Measurements from ENCODE around the gene CCDC183.
"Not testable (repeated sequence)": the region's sequence is repeated elsewhere in the genome, so short reads cannot be mapped to it uniquely, and the experiment has no call there.

CCDC183 gene

GRCh38 chr9:136835162-136835931, 39.2 kb downstream of the CCDC183 start:
- no peak for TF ChIP-seq CTCF (IDR thresholded peaks at IDR 0.05)

GRCh38 chr9:136835932-136836904, 40.1 kb downstream of the CCDC183 start:
- no peaks in the 10 kb centered on the region for H3K27me3 ChIP-seq
- H3K9me3 ChIP-seq, result no peaks in the 10 kb centered on the region
- TF ChIP-seq CTCF (IDR thresholded peaks at IDR 0.05), result no peak
- DNase-seq, result no peak
- peaks cover 0 to 12% (median 2%) of the 10 kb centered on the region in 4 donors for H3K4me1 ChIP-seq
- intact Hi-C loops (cut with DNase I; ENCODE audit: low total_unique reads), result no loop called here
- H3K27ac ChIP-seq, result no peak overlapping the region
- H3K4me3 ChIP-seq, result no peak overlapping the region
- H3K36me3 ChIP-seq, result peaks cover 28 to 89% (median 43%) of the 10 kb centered on the region in 3 donors

More at GRCh38 chr9:136835162-136835931, 39.2 kb downstream of the CCDC183 start:
- Histone ChIP-seq H3K9me3 (no peaks in the 10 kb centered on the region), H3K4me1 (peaks cover 0 to 3% (median 0%) of the 10 kb centered on the region in 4 donors), H3K27ac (no peak overlapping the region), H3K4me3 (no peak overlapping the region), H3K36me3 (peaks cover 36 to 90% (median 52%) of the 10 kb centered on the region in 3 donors), H3K27me3 (no peaks in the 10 kb centered on the region)
- no peak for DNase-seq
- intact Hi-C loops (cut with DNase I; ENCODE audit: low total_unique reads), result no loop called here

- no peak for DNase-seq
- TF ChIP-seq CTCF (IDR thresholded peaks at IDR 0.05), result no peak
- intact Hi-C loops (cut with DNase I; ENCODE audit: low total_unique reads), result no loop called here
- H3K4me1 ChIP-seq, result peaks cover 0 to 23% (median 12%) of the 10 kb centered on the region in 4 donors
- H3K4me3 ChIP-seq, result no peak overlapping the region
- H3K27me3 ChIP-seq, result no peaks in the 10 kb centered on the region
- H3K36me3 ChIP-seq, result peaks cover 18 to 80% (median 33%) of the 10 kb centered on the region in 3 donors
- no peak overlapping the region for H3K27ac ChIP-seq
- no peaks in the 10 kb centered on the region for H3K9me3 ChIP-seq
Observed at GRCh38 chr9:136837146-136837855, 41.2 kb downstream of the CCDC183 start.

GRCh38 chr9:136837856-136838277, 41.7 kb downstream of the CCDC183 start:
- DNase-seq; intact Hi-C loops (cut with DNase I; ENCODE audit: low total_unique reads): not testable (repeated sequence)

GRCh38 chr9:136838314-136839228, 42.4 kb downstream of the CCDC183 start:
- H3K27ac ChIP-seq, result no peak overlapping the region
- no peak overlapping the region for H3K4me3 ChIP-seq
- intact Hi-C loops (cut with DNase I; ENCODE audit: low total_unique reads), result no loop called here
- H3K27me3 ChIP-seq, result peaks cover 3 to 12% of the 10 kb centered on the region in 2 donors
- no peaks in the 10 kb centered on the region for H3K9me3 ChIP-seq
- TF ChIP-seq CTCF (IDR thresholded peaks at IDR 0.05), result no peak
- no peak for DNase-seq
- H3K36me3 ChIP-seq, result peaks cover 12 to 67% (median 27%) of the 10 kb centered on the region in 3 donors
- H3K4me1 ChIP-seq, result peaks cover 0 to 35% (median 24%) of the 10 kb centered on the region in 4 donors

More at GRCh38 chr9:136837856-136838277, 41.7 kb downstream of the CCDC183 start:
- not testable (repeated sequence) for H3K4me3 ChIP-seq, H3K9me3 ChIP-seq, H3K27ac ChIP-seq, H3K27me3 ChIP-seq
- Histone ChIP-seq H3K36me3 (peaks cover 13 to 74% (median 27%) of the 10 kb centered on the region in 3 donors), H3K4me1 (peaks cover 0 to 28% (median 17%) of the 10 kb centered on the region in 4 donors)
